Left lung (tissue), 10 donors: ENCODE measurements around the gene MRPS34. TPM values are rescaled to one million over a fixed set of nuclear protein-coding genes. Genes with fewer than 3 reads are reported as not detected.

ENCODE experiments used
- ATAC-seq: fragments of 200-7000 bp; cut with Tn5 transposase; one replicate; pipeline ENCODE4 v1.9.1; 2020; ENCODE audit warnings: moderate library complexity
- DNase-seq, 4 donors: peaks; one replicate each; pipeline ENCODE4 v3.0.0-alpha.2; 2013 to 2020
- H3K27ac ChIP-seq, 2 donors: fragments of 200-600 bp; sonication (generic) in 1 of 2; one replicate each; pipeline versions ENCODE4 v1.5.0 to v1.8.0; 2020 to 2021
- H3K27me3 ChIP-seq, 2 donors: fragments of 200-600 bp; sonication (generic) in 1 of 2; one replicate each; pipeline versions ENCODE4 v1.5.0 to v1.8.0; 2020 to 2021
- H3K36me3 ChIP-seq, 2 donors: fragments of 200-600 bp; sonication (generic) in 1 of 2; one replicate each; pipeline versions ENCODE4 v1.5.0 to v1.8.0; 2020 to 2021
- H3K4me1 ChIP-seq, 2 donors: fragments of 200-600 bp; one replicate each; pipeline ENCODE4 v1.8.0; 2021
- H3K4me3 ChIP-seq, 2 donors: fragments of 200-600 bp; sonication (generic) in 1 of 2; one replicate each; pipeline versions ENCODE4 v1.5.0 to v1.8.0; 2020 to 2021; ENCODE audit warnings: mild to moderate bottlenecking in 1 of 2
- H3K9me3 ChIP-seq, 2 donors: fragments of 200-600 bp; sonication (generic) in 1 of 2; one replicate each; pipeline versions ENCODE4 v1.5.0 to v1.8.0; 2020 to 2021
- CTCF ChIP-seq, 2 donors: fragments of 200-600 bp; sonication (generic) in 1 of 2; IDR thresholded peaks; one replicate each; pipeline versions ENCODE4 v1.5.0 to v1.8.0; 2021; ENCODE audit warnings: antibody characterized with exemption in 2 of 2
- intact Hi-C, 2 donors: fragments of 100-400 bp; cut with DNase I; formaldehyde crosslinking; loops; one replicate each; pipeline versions ENCODE4 v1.11.2 to v1.14.2; 2022
- polyA plus RNA-seq, 6 donors: library from polyadenylated mRNA; unstranded; fragments of 120-200 nt; gene quantifications; one replicate each; pipeline ENCODE4 v1.2.1, GENCODE V29; 2013; ENCODE audit not compliant: insufficient read length in 6 of 6
- total RNA-seq, 2 donors: library from RNA; stranded (reverse); fragmentation: NEBNext Ultra II Directional; extraction: Animal tissue kit (Norgen Biotek cat#: 25700); gene quantifications; one replicate each; pipeline ENCODE4 v1.2.1, GENCODE V29; 2021
- donor health status: DM: no; HTN: yes; CAD: no.
- donor health status: DM: no; HTN: no; CAD: no.

The MRPS34 gene
- total and polyA plus RNA-seq, 8 donors, result 47.5 to 91.5 (median 64.1) TPM

- DNase-seq (peak in 1 of 4 donors; percentile 67), ATAC-seq (no peak)
- no peak overlapping the region for H3K4me3 ChIP-seq
- H3K4me1 ChIP-seq, result peaks cover 8 to 39% of the 10 kb centered on the region in 2 donors
- H3K9me3 ChIP-seq, result no peaks in the 10 kb centered on the region
- no peak overlapping the region for H3K27ac ChIP-seq
- no peaks in the 10 kb centered on the region for H3K27me3 ChIP-seq
- intact Hi-C loops, result no loop called here
- TF ChIP-seq CTCF (IDR thresholded peaks at IDR 0.05), result no peak
- peaks cover 0 to 53% of the 10 kb centered on the region in 2 donors for H3K36me3 ChIP-seq
Observed at GRCh38 chr16:1785846-1786170, 12.9 kb upstream of the MRPS34 start.

- peaks cover 0 to 50% of the 10 kb centered on the region in 2 donors for H3K36me3 ChIP-seq
- H3K27ac ChIP-seq, result no peak overlapping the region
- DNase-seq (peak in 1 of 4 donors; percentile 28), ATAC-seq (no peak)
- no peaks in the 10 kb centered on the region for H3K9me3 ChIP-seq
- H3K4me3 ChIP-seq, result no peak overlapping the region
- no peaks in the 10 kb centered on the region for H3K27me3 ChIP-seq
- no peak for TF ChIP-seq CTCF (IDR thresholded peaks at IDR 0.05)
- peaks cover 8 to 39% of the 10 kb centered on the region in 2 donors for H3K4me1 ChIP-seq
- intact Hi-C loops, result no loop called here
Observed at GRCh38 chr16:1784977-1785845, 12.3 kb upstream of the MRPS34 start.

DNA sequence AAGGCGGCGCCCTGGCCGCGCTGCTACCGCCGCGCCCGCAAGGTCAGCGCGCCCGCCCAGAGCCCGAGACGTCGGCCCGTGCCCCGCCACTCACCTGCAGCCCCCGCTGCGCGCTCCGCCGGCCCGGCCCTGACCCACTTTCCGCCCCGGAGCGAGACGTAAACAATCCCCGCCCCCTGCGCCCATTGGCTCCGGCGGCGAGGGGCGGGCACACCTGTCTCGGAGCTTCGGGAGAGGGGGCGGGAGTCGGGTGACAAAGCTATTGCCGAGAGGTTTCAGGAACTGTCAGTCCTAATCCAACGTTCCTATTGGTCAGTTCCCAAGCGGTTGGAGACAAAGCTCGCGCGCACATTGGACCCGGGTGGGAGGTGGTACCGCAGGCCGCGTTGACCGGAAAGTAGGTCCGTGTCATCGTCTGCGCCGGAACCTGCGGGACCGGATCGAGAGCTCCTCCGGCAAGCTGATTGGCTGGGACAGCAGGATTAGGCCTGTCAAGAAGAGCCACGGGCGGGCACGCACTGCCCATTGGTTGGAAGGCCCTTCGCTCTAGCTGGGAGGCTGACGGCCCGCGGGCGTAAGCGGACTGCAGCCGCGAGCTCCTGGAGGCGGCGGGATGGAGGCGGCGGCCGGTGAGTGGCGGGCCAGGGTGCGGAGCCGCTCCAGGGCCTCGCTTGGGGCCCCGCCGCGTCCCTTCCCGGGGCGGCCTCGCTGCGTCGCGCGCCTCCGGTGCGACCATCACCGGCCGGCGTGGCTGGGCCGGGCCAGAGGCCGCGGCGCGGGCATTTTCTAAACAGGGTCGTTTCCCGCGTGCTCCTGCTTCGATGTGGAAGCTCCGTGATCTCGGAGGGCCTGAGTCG is 9.7 kb upstream of the MRPS34 start, which contains the start of the genes NUBP2 and SPSB3:
Gene NUBP2, plus strand, starts transcription at position 553 of the 857 bp plus-strand sequence. Its CDS starts 61 bp downstream, at position 614.
Gene SPSB3, minus strand, starts transcription at position 164 of the 857 bp plus-strand sequence. CDS start 1,088 bp downstream, outside the sequence.
- peak; percentile 94 for ATAC-seq
- H3K27me3 ChIP-seq, result no peaks in the 10 kb centered on the region
- H3K9me3 ChIP-seq, result no peaks in the 10 kb centered on the region
- peak within 1 kb of the TSS; percentile 81 to 94 for H3K4me3 ChIP-seq
- peaks cover 0 to 41% of the 10 kb centered on the region in 2 donors for H3K36me3 ChIP-seq
- peak; percentile 99 to 100 (median 100) for DNase-seq
- peaks cover 8 to 39% of the 10 kb centered on the region in 2 donors for H3K4me1 ChIP-seq
- intact Hi-C loops, result no loop called here
- H3K27ac ChIP-seq, result peak within 1 kb of the TSS; percentile 66 to 88
- no peak for TF ChIP-seq CTCF (IDR thresholded peaks at IDR 0.05)

DNA sequence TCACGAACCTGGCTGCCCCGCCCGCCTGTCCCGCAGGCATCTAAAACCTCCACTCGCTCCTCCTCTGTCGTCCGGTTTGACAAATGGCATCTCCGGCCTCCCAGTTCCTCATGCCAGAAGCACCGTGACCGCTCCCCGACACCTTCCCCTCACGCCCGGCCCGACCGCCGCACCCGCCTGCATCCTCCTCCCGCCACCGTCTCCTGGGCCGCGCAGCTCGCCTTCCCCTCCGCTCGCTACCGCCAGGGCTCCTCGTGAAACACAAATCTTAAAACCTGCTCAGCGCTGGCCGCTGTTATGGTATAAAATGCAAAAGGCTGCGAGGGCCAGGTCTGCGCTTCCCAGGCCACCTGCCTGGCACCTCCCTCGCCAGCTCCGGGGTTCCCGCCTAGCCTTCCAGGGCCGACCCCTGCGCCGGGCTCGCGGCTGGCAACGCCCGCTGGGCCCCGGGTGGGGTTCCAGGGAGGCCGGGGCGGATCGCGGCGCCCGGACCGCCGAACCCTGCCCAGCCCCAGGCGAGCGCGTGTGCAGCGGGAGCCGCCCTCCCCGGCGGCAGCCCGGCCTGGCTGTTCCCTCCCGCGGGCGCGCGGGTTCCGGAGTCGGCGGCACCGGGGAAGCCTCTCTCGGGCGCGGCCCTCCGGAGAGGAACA is 8.9 kb upstream of the MRPS34 start:
- Histone ChIP-seq H3K9me3 (no peaks in the 10 kb centered on the region), H3K36me3 (peaks cover 0 to 41% of the 10 kb centered on the region in 2 donors), H3K4me1 (peaks cover 8 to 39% of the 10 kb centered on the region in 2 donors), H3K27ac (peak overlapping the region; percentile 66 to 88), H3K4me3 (peak overlapping the region; percentile 81 to 87), H3K27me3 (no peaks in the 10 kb centered on the region)
- intact Hi-C loops, result no loop called here
- DNase-seq, result peak in 2 of 4 donors; percentile 35 to 85
- peak; percentile 4 for ATAC-seq
- no peak for TF ChIP-seq CTCF (IDR thresholded peaks at IDR 0.05)
